Femur (tissue), 1 donor: ENCODE results near the gene NTPCR.

Source experiments
- DNase-seq: peaks from one replicate; pipeline ENCODE4 v3.0.0-alpha.2; 2017

Gene NTPCR

DNA sequence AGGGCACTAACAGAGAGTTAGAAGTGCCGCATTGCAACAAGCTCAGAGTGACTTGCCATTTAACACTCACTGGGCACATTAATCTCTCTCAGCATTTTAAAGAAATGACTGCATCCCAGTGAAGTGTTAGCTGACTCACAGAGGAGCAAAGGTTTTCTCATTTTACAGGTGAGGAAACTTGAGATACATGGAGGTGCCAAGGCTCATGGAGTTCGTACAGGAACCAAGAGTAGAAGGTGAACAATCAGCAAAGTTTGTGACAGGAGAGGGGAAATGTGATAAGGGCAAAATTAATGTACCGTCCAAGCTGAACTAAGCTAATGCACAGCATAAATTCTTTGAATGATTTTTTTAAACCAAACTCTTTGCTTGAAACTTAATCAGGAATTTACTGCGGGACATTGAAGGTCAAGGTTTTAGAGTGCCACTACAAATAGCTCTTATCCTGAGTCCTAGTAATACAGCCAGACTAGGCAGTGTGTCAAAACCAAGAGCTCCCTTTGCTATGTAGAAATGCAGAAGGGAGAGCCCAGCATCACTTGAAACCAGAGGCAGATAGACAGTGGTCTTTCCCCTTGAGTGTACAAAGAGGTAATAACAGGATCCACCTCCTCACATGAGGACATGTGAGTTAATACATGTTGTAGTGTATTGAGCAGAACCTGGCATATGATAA, 22.4 kb upstream of the NTPCR start:
- no peak for DNase-seq

DNA sequence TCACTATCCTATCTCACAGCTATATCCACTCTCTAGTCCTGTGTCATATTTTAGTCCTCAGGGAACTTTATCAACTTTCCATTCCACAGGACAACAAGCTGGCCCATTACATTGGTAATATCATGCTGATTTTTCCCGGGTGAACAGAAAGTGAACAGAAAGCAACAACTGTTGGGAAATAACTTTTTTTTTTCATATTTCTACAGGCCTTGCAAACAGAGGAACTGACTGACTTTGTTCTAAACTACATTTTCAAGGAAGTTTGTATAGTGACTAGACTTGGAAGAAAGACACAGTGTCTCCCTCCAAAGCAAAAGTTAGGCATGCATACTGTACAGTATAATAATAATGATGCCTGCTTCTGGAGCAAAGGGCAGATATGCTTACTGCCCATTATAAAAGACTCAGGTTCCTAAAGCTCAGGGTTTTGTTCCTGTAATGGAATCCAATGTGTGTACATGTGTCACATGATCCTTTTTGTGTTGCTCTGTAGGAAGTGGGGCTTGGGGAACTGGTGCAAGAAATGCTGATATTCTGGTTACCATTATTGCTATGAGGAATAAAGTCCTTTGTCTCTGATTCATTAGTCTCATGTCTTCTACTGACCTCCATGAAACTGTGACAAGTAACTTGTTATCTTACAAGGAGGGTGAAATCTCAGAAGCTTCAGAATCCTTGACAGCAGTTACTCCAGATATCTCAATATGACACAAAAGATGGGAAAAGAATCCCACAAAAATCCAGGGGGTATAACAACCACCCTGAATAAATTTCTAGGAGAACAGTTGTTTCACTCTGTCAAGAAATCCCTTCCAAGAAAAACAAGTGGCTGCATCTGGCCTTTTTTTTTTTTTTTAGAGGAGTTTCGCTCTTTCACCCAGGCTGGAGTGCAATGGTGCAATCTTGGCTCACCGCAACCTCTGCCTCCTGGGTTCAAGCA, 17.7 kb upstream of the NTPCR start:
- no peak for DNase-seq

DNA sequence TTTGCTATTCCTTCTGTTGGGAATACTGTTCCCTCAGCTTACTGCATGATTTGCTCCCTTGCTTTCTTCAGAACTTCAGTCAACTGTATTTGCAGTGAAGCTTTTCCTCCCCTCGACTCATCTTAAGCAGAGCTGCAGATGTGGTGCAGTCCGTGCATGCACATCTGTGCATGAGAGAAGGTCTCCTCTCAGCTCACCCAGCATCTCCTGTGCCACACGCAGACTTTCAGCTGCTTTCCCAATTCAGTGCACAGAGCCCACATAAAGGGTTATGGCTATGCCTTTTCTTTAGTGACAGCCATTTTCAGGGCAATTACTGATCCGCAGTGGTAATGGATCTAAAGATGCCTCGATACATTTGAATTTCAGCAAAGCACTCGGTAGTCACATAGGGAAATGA, 13.5 kb upstream of the NTPCR start:
- no peak for DNase-seq

DNA sequence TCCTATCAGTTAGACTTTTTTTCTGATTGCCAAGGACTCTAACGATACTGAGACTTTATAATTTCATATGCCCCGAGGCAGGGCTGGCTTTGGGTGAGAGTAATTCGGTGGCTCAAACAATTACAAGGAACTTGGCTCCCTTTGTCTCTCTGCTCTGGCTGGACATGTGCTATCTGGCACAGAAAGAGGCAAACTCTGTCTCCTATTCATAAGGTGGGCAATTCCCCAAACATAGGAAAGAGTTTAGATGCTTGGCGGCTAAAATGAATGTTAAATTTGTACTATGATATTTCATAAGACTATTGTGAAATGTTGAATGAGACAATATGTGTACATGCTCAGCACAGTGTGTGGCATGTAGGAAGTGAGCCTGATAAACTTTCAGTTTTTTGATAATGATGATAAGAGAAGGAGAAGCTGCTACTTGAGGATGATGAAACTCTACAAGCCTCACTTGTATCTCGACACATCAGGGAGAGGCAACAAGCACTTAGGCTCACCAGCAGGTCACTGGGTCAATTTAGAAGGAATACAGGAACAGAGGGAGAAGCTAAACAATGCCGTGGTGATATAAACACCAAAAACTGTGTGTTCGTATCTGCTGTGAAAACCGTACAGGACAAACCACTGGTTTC, 12.6 kb upstream of the NTPCR start:
- DNase-seq: no peak

DNA sequence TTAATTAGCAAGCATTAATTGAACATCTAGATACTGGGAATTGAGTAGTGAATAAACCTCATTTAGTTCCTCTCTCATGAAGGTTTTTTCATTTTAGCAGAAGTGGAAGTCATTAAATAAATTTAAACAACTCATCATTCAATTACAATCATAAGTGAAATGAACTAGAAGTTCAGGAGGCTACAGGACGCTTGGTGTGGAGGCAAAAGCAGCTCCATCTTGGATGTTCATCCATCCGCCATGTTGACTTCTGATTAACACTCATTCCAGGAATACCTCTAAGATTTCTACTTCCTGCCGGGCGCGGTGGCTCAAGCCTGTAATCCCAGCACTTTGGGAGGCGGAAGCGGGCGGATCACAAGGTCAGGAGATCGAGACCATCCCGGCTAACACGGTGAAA, 11.5 kb upstream of the NTPCR start:
- DNase-seq: no peak

DNA sequence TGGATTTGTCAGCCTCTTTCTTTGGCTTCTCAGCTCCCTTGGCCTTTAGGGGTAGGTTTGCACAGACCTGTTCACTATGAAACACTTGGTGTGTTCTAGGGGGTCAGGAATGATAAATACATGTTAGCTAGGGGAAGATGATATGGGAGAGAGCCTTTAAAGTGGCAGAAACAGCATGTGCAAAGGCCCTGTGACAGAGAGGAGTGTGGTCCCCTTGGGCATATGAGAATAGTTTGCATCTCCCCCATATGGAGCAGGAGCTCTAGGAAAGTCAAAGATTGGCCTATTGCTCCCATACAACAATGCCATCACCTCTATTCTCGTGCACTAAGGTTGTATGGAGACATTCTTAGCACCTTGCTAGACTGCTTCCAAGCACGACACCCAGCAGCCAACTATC, 10.7 kb upstream of the NTPCR start:
- no peak for DNase-seq

DNA sequence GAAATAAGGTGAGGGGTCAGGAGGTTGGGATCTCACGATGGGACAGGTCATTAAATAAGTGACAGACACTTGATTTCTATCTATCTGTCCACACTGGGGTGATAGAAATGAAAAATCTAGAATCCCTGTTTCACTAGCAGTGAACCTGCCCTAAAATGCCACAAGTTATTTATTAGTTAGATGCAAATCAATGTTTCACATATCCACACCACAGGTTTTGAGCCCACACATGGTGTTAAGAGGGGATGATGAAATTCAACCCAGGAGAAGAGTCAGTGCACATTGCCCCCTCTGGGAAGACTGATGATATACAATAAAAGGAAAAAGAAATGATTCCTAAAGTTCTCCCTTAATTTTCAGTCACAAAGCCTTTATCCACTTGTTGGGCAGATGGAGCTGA, 10.1 kb upstream of the NTPCR start:
- no peak for DNase-seq

DNA sequence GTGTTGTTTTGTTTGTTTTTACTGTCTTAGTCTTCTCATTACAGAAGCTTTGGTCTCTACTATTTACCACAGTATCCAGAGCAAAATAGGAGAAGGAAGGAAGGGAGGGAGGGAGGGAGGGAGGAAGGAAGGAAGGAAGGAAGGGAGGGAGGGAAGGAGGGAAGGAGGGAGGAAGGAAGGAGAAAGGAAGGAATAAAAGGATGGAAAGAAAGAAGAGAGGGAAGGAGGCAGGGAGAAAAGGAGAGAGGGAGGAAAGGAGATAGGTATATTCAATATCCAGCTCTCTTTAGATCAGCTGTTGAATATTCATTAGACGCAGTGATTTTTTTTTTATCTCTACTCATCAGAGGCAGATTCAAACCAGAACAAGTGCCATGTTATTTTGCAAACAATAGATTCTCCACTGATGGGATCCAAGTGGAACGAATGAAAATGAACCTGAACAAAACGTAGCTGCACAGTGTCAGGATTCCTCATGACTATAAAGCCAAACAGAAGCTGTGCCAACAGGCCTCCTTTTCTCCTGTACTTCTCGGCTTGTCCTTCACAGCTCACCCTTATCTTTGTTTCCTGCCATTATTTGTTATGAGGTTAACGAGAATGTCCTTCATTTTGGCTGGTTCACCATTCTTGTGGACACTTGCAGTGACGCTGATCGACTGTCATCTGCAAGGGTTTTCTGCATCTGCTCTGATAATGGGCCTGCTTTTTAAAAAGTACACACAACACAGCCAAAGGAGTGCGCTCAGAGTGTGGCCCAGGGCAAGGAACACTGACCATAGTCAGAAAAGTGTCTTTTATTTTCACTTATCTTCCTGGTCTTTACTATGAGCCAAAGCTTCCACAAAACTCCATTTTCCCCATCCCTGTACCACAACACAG, 7.8 kb upstream of the NTPCR start:
- DNase-seq: no peak

DNA sequence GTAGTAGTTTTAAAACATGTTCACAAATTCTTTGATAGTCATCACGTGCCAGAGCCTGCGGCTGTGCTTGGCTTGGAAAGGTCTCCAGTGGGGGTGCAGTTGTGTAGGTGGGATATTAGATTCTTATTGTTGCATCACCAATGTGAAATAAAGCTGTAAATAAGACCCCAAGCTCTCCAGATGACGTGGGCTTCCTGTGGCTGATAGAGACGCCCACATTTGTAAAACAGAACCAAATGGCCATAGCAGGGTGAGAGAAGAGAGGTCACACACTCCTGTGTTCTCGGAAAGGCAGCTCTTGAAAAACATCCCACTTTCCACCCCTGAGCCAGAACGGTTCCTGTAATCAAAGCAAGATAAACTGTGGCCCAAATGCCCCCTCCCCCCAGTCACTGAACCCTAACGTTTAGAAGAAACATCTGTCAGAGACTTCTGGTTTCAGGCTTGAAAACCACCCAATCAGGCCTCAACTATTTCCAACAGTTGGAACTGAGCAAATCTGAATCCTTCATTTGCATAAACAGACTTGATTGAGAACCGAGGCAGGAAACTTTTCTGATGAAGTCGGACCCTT, 6.6 kb upstream of the NTPCR start:
- no peak for DNase-seq

DNA sequence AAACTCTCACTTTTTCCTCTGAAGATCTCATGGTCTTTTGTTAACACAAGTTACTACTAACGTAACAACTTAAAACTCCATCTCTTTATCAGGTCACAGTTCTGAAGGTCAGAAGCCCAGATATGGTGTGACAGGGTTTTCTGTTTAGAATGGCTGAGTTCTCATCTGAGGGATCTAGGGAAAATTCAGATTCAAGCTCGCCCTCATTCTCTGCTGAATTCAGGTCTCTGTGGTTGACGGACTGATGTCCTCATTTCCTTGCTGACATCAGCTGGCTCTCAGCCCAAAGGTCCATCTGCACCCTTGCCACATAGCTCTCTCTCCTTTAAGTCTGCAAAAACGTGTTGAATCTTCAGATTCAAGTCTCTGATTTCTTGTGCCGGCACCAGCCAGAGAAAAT, 6.1 kb upstream of the NTPCR start:
- DNase-seq: no peak

DNA sequence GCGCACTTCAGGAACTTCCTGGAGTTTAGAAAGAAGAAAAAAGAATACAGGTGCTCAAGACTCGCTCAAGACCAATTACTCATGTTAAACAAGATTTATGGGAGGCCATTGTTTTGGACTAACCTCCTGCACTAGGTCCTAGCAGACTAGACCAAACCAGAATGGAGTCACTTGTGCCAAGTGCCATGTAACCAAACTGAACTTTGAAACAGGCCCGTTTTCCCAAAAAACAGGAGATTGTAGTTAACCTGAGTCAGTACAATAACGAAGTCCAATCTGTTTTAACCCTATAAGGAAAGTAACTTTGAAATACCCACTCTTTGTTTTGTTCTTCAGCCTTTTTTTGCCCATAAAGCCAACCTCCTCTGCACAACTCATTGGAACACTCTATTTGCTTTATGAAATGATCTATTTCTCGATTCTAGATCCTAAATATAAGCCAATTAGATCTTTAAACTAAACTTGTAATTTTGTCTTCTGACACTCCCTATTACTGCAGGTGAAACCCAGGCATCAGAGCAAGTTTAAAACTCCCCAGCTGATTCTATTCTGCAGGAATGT, 695 bp upstream of the NTPCR start:
- DNase-seq: no peak

DNA sequence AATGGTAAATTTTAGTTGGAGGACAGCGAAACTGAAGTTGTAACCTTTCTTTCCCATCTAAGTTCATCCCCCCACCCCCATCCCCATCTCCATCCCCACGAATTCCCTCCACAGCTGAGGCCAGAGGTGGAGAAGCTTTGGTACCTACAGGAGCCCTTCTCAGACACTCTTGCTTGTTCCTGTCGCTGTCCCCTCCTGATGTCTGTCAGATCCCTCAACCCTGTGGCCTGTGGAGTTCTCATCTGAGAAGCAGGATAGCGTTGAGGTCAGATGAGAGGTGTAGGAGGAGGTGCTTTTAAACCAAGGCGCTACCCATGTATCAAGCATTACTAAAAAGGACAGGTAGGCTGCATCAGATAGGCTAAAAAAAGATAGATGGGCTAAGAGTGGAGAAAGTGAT, 769 bp downstream of the NTPCR start:
- no peak for DNase-seq

DNA sequence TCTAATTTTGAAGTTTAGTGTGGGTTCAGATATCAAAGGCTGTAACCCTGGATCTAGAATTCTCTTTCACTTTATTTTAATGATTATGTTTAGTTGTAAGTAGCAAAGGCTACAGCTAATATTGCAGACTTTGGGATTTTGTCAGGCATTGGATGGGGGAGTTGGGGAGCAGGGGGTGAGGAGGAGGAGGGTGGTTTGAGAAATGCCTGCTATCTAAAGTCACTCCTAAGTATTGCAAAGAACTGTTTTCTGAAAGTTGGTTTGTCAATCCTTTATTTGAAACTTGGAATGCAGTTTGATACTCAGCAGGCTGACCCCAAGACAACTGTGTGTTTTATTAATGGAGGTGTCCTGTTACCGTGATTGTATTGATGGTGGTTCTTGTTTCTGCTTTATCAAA, 1.2 kb downstream of the NTPCR start:
- no peak for DNase-seq

DNA sequence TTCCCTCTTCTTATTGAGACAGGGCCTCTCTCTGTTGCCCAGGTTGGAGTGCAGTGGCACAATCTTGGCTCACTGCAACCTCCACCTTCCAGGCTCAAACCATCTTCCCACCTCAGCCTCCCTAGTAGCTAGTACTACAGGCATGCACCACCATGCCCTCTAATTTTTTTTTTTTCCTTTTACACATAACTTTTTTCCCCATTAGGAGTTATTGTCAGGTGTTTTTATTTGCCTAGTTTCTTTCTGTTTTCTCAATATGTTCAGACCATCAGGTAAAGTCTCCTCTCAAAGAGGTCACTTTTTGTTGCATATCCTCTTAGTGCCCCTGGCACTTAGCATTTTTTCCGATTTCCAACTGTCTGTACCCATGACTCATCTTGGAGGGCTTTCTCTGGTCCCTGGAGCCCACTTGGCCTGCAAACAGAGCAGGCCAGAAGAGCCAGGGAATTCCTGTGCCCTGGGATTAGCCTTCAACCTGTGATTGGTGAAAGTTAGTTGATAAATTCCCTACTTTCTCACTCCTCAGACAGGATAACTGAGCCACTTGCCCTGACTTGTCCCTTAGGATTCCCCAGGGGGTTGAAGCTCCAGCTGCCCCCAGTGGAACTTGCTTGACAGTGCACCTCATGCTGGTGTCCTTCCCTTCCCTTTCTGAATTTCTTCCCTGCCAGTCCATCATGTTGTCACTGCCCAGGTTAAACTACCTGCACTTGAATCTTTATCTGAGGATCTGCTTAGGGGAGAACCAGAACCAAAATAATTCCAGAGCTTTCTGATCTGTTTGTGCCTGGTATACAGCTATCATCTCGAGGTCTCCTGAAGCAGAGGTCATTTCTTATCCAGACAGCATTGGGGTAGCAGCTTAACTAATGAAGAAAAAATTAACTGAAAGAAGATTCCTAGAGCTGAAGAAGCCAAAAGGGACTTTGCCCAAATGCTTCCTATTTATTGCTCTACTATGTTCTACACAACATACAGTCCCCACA, 2.4 kb downstream of the NTPCR start:
- DNase-seq: no peak

DNA sequence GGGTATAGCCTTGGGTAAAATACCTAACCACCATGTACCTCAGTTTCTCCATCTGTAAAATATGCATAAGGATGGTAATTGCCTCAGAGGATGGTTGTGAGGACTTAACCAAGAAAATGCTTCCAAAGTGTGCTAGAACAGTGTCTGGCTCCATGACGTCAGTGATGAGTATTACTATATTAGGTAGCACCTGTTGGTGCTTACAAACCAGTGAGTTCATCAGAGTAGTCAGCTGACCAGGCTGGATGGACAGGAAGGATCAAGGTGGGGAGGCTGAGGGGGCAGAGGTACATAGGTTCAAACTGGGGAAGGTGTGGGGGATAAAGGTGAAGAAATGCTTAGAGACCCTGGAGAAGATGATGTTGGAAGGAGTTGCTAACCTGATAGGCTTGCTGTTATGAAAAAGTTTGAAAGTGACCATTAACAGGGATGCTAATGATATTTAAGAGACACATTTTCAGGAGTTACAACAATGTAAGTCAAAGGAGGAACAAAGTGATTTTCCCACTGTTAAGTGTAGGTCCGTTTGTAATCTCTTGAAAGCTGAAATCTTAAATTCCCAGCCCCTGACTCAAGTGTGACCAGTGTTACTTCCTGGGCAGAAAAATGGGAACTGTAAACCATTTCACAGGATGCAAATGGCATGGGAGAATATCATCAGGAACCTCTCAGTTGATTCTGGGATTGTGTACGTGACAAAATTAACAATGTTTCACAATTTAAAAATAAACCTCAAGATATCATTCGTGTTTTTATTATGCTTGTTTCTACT, 4.4 kb downstream of the NTPCR start:
- DNase-seq: no peak

DNA sequence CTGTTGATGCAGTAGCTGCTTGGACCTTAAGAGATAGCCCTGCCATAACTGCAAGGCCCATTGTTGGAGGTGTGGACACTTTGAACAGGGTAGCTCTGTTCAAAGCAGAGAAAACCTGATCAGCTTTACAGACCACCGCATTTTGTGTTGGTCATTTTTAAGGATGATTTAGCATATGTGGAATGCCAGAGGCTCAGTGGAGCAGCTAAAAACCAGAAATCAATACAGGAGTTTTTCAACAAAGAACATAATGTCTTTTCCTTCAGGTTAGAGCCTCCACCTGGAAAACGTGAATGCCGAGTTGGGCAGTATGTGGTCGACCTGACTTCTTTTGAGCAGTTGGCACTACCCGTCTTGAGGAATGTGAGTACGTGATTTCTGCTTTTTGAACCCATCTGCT, 5.7 kb downstream of the NTPCR start:
- no peak for DNase-seq

DNA sequence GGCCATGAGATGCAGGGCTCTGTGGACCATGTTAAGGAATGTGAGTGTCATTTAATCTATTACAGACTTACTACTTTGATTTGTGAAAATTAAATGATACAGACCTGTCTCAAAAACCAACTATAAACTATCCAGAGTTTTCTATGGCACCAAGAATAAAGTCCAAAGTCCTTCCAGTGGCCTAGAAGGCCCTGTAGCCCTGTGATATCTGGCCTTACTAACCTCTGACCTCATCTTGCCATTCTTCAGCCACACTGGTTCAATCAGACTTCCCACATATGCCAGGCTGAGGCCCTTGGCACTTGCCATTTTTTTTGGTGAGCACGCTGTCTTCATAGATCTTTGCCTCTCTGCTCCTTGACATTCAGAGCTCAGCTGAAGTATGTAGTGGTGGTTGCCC, 7.7 kb downstream of the NTPCR start:
- no peak for DNase-seq

DNA sequence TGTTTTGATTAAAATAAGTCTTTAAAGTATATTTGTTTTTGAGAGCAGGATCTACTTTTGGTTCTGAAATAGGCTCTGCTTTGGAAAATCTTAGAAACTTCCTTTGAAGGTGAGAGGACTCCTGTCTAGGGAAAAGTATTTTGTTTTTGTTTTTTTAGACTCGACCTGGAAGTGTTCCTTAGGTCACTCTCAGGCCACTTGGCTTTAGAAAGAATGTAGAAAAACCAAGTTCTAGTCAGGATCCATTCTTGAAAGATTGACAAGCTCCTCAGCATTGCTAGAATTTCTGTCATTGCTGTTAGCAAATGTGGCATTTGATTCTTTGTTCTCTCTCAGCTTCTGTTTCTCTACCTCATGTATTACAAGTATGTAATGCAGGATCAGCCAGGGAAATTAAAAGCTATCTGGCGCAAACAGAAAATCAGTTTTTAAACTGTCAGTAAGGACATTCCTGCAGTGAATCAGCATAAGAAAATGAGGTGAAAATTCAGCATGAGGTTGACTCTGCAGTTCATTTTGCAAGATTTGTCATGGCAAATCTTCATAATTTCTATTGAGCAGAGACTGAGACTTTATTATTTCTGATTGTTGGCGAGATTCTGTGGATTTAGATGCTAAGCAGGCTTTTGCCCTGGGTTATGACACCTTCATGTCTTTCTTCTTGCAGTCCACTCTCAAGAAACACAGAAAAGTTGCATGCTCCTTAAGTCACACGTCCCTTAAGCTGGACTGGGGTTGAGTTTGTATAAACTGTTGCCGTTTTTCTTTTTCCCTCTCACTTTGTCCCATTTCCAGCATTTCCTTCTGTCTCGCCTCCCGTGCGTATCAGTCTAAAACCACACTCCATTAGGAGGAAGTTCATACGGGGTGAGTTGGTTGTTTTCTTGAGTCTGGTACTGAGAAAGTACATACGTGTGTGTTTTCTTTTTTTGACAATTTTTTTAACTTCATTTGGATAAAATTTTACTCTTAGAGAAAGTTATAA, 12.6 kb downstream of the NTPCR start:
- DNase-seq: no peak

DNA sequence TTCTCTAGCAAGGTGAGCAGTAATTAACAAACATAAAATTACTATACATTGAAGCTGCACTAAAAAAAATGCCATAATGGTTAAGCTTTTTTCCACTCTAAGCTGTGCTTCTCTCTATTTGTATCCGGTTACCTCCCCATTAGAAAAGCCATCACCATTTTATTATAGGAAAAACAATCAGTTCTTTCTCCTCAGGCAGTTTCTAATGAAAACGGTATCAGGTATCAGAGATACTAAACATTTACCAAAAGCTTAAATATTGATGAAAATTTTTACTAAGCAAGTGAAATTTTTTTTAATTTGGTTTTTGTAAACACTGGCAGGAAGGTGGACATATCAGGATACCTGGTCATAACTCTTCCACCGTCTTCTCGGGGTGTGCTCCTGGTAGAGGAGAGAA, 14.2 kb downstream of the NTPCR start:
- no peak for DNase-seq
